Measurements from ENCODE around the gene EPB41L3.

GRCh38 chr18:5518899-5519371 lies 24.9 kb downstream of the EPB41L3 start:
- no peak for TF ChIP-seq CTCF (IDR thresholded peaks at IDR 0.05)
- no peak for TF ChIP-seq POLR2AphosphoS5 (IDR thresholded peaks at IDR 0.05)
